Renal cortex interstitium (tissue), 15 donors: ENCODE measurements around the gene MRPS34. TPM values are rescaled to one million over a fixed set of nuclear protein-coding genes. Genes with fewer than 3 reads are reported as not detected.

Experiments
- DNase-seq, 11 donors: peaks; one replicate each; pipeline ENCODE4 v3.0.0-alpha.2; 2013; ENCODE audit warnings: low read depth in 9 of 11, low spot score in 4 of 11; ENCODE audit errors: extremely low read depth in 1 of 11
- long read RNA-seq, 16 experiments: transcript quantifications; one replicate each; lab custom pipeline, GENCODE V29; 2026
- polyA plus RNA-seq, 3 donors: library from polyadenylated mRNA; unstranded; fragments of 120-200 nt; gene quantifications; one replicate each; pipeline ENCODE4 v1.2.1, GENCODE V29; 2013; ENCODE audit not compliant: insufficient read length in 3 of 3

The MRPS34 gene
- 10 to 100 TPM; 57.0 to 91.2 (median 74.7) TPM for polyA plus RNA-seq
- long read RNA-seq, donor 1, transcript MRPS34-202 (3 exons, 1,024 nt) = major isoform, 33 of 63 reads
- long read RNA-seq, donor 1, partial matches to known transcripts = 27 of 63 reads
- long read RNA-seq, donor 1, other reads (novel, unspliced or antisense) = 0 of 63 reads
- long read RNA-seq, donor 2, transcript MRPS34-202 (3 exons, 1,024 nt) = major isoform, 54 of 86 reads
- long read RNA-seq, donor 2, partial matches to known transcripts = 25 of 86 reads
- long read RNA-seq, donor 2, other reads (novel, unspliced or antisense) = 0 of 86 reads
- long read RNA-seq, donor 3, transcript MRPS34-203 (2 exons, 713 nt) = minor isoform, 6 of 81 reads
- long read RNA-seq, donor 3, transcript MRPS34-202 (3 exons, 1,024 nt) = major isoform, 69 of 81 reads
- long read RNA-seq, donor 3, partial matches to known transcripts = 5 of 81 reads
- long read RNA-seq, donor 3, other reads (novel, unspliced or antisense) = 0 of 81 reads
- long read RNA-seq, donor 4, transcript MRPS34-202 (3 exons, 1,024 nt) = major isoform, 44 of 49 reads
- long read RNA-seq, donor 4, partial matches to known transcripts = 0 of 49 reads
- long read RNA-seq, donor 4, other reads (novel, unspliced or antisense) = 0 of 49 reads
- long read RNA-seq, donor 5 = 0 reads
- long read RNA-seq, donor 6, transcript MRPS34-202 (3 exons, 1,024 nt) = major isoform, 46 of 54 reads
- long read RNA-seq, donor 6, transcript MRPS34-203 (2 exons, 713 nt) = minor isoform, 7 of 54 reads
- long read RNA-seq, donor 6, partial matches to known transcripts = 0 of 54 reads
- long read RNA-seq, donor 6, other reads (novel, unspliced or antisense) = 0 of 54 reads
- long read RNA-seq, donor 7, transcript MRPS34-202 (3 exons, 1,024 nt) = major isoform, 49 of 60 reads
- long read RNA-seq, donor 7, partial matches to known transcripts = 0 of 60 reads
- long read RNA-seq, donor 7, other reads (novel, unspliced or antisense) = 7 of 60 reads
- long read RNA-seq, donor 8 = 0 reads
- long read RNA-seq, donor 9, transcript MRPS34-202 (3 exons, 1,024 nt) = major isoform, 40 of 52 reads
- long read RNA-seq, donor 9, partial matches to known transcripts = 9 of 52 reads
- long read RNA-seq, donor 9, other reads (novel, unspliced or antisense) = 0 of 52 reads
- long read RNA-seq, donor 10, transcript MRPS34-203 (2 exons, 713 nt) = minor isoform, 9 of 62 reads
- long read RNA-seq, donor 10, transcript MRPS34-202 (3 exons, 1,024 nt) = major isoform, 49 of 62 reads
- long read RNA-seq, donor 10, partial matches to known transcripts = 0 of 62 reads
- long read RNA-seq, donor 10, other reads (novel, unspliced or antisense) = 0 of 62 reads
- long read RNA-seq, donor 11, transcript MRPS34-202 (3 exons, 1,024 nt) = major isoform, 34 of 37 reads
- long read RNA-seq, donor 11, partial matches to known transcripts = 0 of 37 reads
- long read RNA-seq, donor 11, other reads (novel, unspliced or antisense) = 0 of 37 reads
- long read RNA-seq, donor 12, transcript MRPS34-202 (3 exons, 1,024 nt) = major isoform, 29 of 50 reads
- long read RNA-seq, donor 12, partial matches to known transcripts = 18 of 50 reads
- long read RNA-seq, donor 12, other reads (novel, unspliced or antisense) = 0 of 50 reads
- long read RNA-seq, donor 13 = 0 reads
- long read RNA-seq, donor 14, transcript MRPS34-202 (3 exons, 1,024 nt) = major isoform, 50 of 54 reads
- long read RNA-seq, donor 14, partial matches to known transcripts = 0 of 54 reads
- long read RNA-seq, donor 14, other reads (novel, unspliced or antisense) = 0 of 54 reads
- long read RNA-seq, donor 15, transcript MRPS34-202 (3 exons, 1,024 nt) = major isoform, 26 of 29 reads
- long read RNA-seq, donor 15, partial matches to known transcripts = 0 of 29 reads
- long read RNA-seq, donor 15, other reads (novel, unspliced or antisense) = 0 of 29 reads
- long read RNA-seq, donor 16, transcript MRPS34-202 (3 exons, 1,024 nt) = major isoform, 143 of 169 reads
- long read RNA-seq, donor 16, transcript MRPS34-201 (3 exons, 1,040 nt) = minor isoform, 6 of 169 reads
- long read RNA-seq, donor 16, transcript MRPS34-203 (2 exons, 713 nt) = minor isoform, 15 of 169 reads
- long read RNA-seq, donor 16, partial matches to known transcripts = 5 of 169 reads
- long read RNA-seq, donor 16, other reads (novel, unspliced or antisense) = 0 of 169 reads

- DNase-seq = peak in 10 of 11 donors; percentile 61 to 85 (median 81)
These were observed at the start of gene MRPS34 for GRCh38 chr16:1772908-1773702. MRPS34 (minus strand) TSS chr16:1773134; CDS start chr16:1773119, 15 bp downstream.

- DNase-seq = no peak
These were observed 49.1 kb upstream of the MRPS34 start for GRCh38 chr16:1821861-1822611.

GRCh38 chr16:1820946-1821290 is 48.0 kb upstream of the MRPS34 start:
- DNase-seq = no peak

- DNase-seq = no peak
These were observed 47.4 kb upstream of the MRPS34 start for GRCh38 chr16:1820096-1820945.

GRCh38 chr16:1819611-1820010 is 46.7 kb upstream of the MRPS34 start:
- DNase-seq = no peak

GRCh38 chr16:1818873-1819525 is 46.1 kb upstream of the MRPS34 start:
- DNase-seq = no peak

GRCh38 chr16:1818204-1818872 is 45.4 kb upstream of the MRPS34 start:
- no peak for DNase-seq

GRCh38 chr16:1817716-1818115 is 44.8 kb upstream of the MRPS34 start:
- no peak for DNase-seq

GRCh38 chr16:1817276-1817589 is 44.3 kb upstream of the MRPS34 start:
- DNase-seq = no peak

GRCh38 chr16:1816396-1817275 is 43.7 kb upstream of the MRPS34 start:
- DNase-seq = no peak

- DNase-seq = no peak
These were observed 42.5 kb upstream of the MRPS34 start for GRCh38 chr16:1815461-1815860.

GRCh38 chr16:1812732-1813163 is 39.8 kb upstream of the MRPS34 start:
- DNase-seq = peak in 5 of 11 donors; percentile 50 to 66 (median 54)

- DNase-seq = no peak
These were observed 37.6 kb upstream of the MRPS34 start for GRCh38 chr16:1810536-1810935.
